Activated gamma-delta T cell treated with anti-CD3 and anti-CD28 coated beads, Interleukin-2, amount 50 U/mL, for 16 hours (primary cell): Measurements from ENCODE around the gene RFTN1.

Experiments
- DNase-seq: peaks from one replicate; pipeline ENCODE4 v3.0.0-alpha.2; 2020; ENCODE audit warnings: low read depth

Gene RFTN1

GRCh38 chr3:16486951-16487480 is 26.5 kb downstream of the RFTN1 start:
- DNase-seq: no peak

- no peak for DNase-seq
These were observed 27.3 kb downstream of the RFTN1 start for GRCh38 chr3:16486201-16486600.

- DNase-seq: no peak
These were observed 28.0 kb downstream of the RFTN1 start for GRCh38 chr3:16485395-16485992.

GRCh38 chr3:16484984-16485383 is 28.5 kb downstream of the RFTN1 start:
- DNase-seq: no peak

GRCh38 chr3:16484216-16484615 is 29.3 kb downstream of the RFTN1 start:
- no peak for DNase-seq

GRCh38 chr3:16482770-16483531 is 30.5 kb downstream of the RFTN1 start:
- no peak for DNase-seq

GRCh38 chr3:16482194-16482769 is 31.2 kb downstream of the RFTN1 start:
- DNase-seq: no peak

- no peak for DNase-seq
These were observed 32.0 kb downstream of the RFTN1 start for GRCh38 chr3:16481546-16481897.

- DNase-seq: no peak
These were observed 32.5 kb downstream of the RFTN1 start for GRCh38 chr3:16480861-16481545.

GRCh38 chr3:16478516-16478915 is 35.0 kb downstream of the RFTN1 start:
- no peak for DNase-seq

GRCh38 chr3:16477521-16477920 is 36.0 kb downstream of the RFTN1 start:
- DNase-seq: no peak

GRCh38 chr3:16477056-16477455 is 36.4 kb downstream of the RFTN1 start:
- no peak for DNase-seq

- DNase-seq: no peak
These were observed 36.9 kb downstream of the RFTN1 start for GRCh38 chr3:16476636-16477035.

- no peak for DNase-seq
These were observed 37.7 kb downstream of the RFTN1 start for GRCh38 chr3:16475766-16476165.

- DNase-seq: no peak
These were observed 38.6 kb downstream of the RFTN1 start for GRCh38 chr3:16474920-16475319.

GRCh38 chr3:16474216-16474615 is 39.3 kb downstream of the RFTN1 start:
- DNase-seq: no peak

- no peak for DNase-seq
These were observed 40.9 kb downstream of the RFTN1 start for GRCh38 chr3:16472593-16472992.

- no peak for DNase-seq
These were observed 41.6 kb downstream of the RFTN1 start for GRCh38 chr3:16471897-16472296.

GRCh38 chr3:16470590-16470989 is 42.9 kb downstream of the RFTN1 start:
- DNase-seq: no peak

- DNase-seq: no peak
These were observed 45.0 kb downstream of the RFTN1 start for GRCh38 chr3:16468336-16469098.

- DNase-seq: no peak
These were observed 45.5 kb downstream of the RFTN1 start for GRCh38 chr3:16468002-16468335.

GRCh38 chr3:16467393-16467792 is 46.1 kb downstream of the RFTN1 start:
- peak; percentile 27 for DNase-seq
